NCI-H1436 treated with DMSO at 0.1 percent for 48 hours (cell line): ENCODE data around the gene MPV17L2.

Experiments
- DNase-seq: peaks from one replicate; lab custom pipeline; 2025; lab: John Stamatoyannopoulos, UW

MPV17L2 gene

GRCh38 chr19:18160971-18161635 lies 31.9 kb upstream of the MPV17L2 start:
- DNase-seq: no peak

GRCh38 chr19:18161636-18162002 lies 31.4 kb upstream of the MPV17L2 start:
- DNase-seq: no peak

GRCh38 chr19:18164072-18164471 lies 28.9 kb upstream of the MPV17L2 start:
- no peak for DNase-seq

GRCh38 chr19:18165794-18166544 lies 27.0 kb upstream of the MPV17L2 start:
- no peak for DNase-seq

- no peak for DNase-seq
Measured at GRCh38 chr19:18167011-18167410, 26.0 kb upstream of the MPV17L2 start.

GRCh38 chr19:18167975-18168645 lies 24.9 kb upstream of the MPV17L2 start:
- no peak for DNase-seq

GRCh38 chr19:18168673-18169381 lies 24.2 kb upstream of the MPV17L2 start:
- no peak for DNase-seq

GRCh38 chr19:18170714-18171255 lies 22.2 kb upstream of the MPV17L2 start:
- no peak for DNase-seq

GRCh38 chr19:18171605-18172327 lies 21.3 kb upstream of the MPV17L2 start:
- DNase-seq: no peak

- DNase-seq: no peak
Measured at GRCh38 chr19:18172331-18173053, 20.5 kb upstream of the MPV17L2 start.

- no peak for DNase-seq
Measured at GRCh38 chr19:18173054-18173571, 19.9 kb upstream of the MPV17L2 start.

GRCh38 chr19:18173572-18174288 lies 19.3 kb upstream of the MPV17L2 start, which contains the start of gene IFI30:
Gene IFI30, plus strand, starts transcription at chr19:18173813. Its CDS starts 29 bp downstream, at chr19:18173842.
- no peak for DNase-seq

GRCh38 chr19:18174983-18175382 lies 18.0 kb upstream of the MPV17L2 start:
- no peak for DNase-seq

GRCh38 chr19:18176367-18177310 lies 16.4 kb upstream of the MPV17L2 start:
- no peak for DNase-seq

GRCh38 chr19:18179957-18180356 lies 13.1 kb upstream of the MPV17L2 start:
- DNase-seq: no peak

GRCh38 chr19:18183529-18183928 lies 9.5 kb upstream of the MPV17L2 start:
- DNase-seq: no peak

GRCh38 chr19:18185538-18185937 lies 7.5 kb upstream of the MPV17L2 start:
- no peak for DNase-seq

GRCh38 chr19:18190278-18190677 lies 2.7 kb upstream of the MPV17L2 start:
- no peak for DNase-seq

- no peak for DNase-seq
Measured at GRCh38 chr19:18191640-18192062, 1.4 kb upstream of the MPV17L2 start.
